UCSD-AML1 (cell line): ENCODE results near the gene ZNF385B.

Experiments used
- DNase-seq: peaks from one replicate; lab custom pipeline; 2025; ENCODE audit not compliant: unreplicated experiment; lab: John Stamatoyannopoulos, UW

The ZNF385B gene

GRCh38 chr2:179686718-179687342 is 174.6 kb downstream of the ZNF385B start:
- no peak for DNase-seq

GRCh38 chr2:179686069-179686468 is 175.3 kb downstream of the ZNF385B start:
- DNase-seq: no peak

GRCh38 chr2:179685146-179685545 is 176.3 kb downstream of the ZNF385B start:
- no peak for DNase-seq

- no peak for DNase-seq
Measured at GRCh38 chr2:179682756-179683155, 178.7 kb downstream of the ZNF385B start.

- DNase-seq: no peak
Measured at GRCh38 chr2:179677746-179678505, 183.5 kb downstream of the ZNF385B start.

- DNase-seq: no peak
Measured at GRCh38 chr2:179677077-179677688, 184.2 kb downstream of the ZNF385B start.

GRCh38 chr2:179675435-179675834 is 186.0 kb downstream of the ZNF385B start:
- DNase-seq: no peak

- no peak for DNase-seq
Measured at GRCh38 chr2:179671043-179671981, 190.1 kb downstream of the ZNF385B start.

GRCh38 chr2:179669196-179669595 is 192.2 kb downstream of the ZNF385B start:
- no peak for DNase-seq

GRCh38 chr2:179664972-179665812 is 196.2 kb downstream of the ZNF385B start:
- DNase-seq: no peak

- DNase-seq: no peak
Measured at GRCh38 chr2:179661986-179662385, 199.4 kb downstream of the ZNF385B start.

- DNase-seq: no peak
Measured at GRCh38 chr2:179657068-179657595, 204.3 kb downstream of the ZNF385B start.

GRCh38 chr2:179655627-179656026 is 205.8 kb downstream of the ZNF385B start:
- no peak for DNase-seq

- no peak for DNase-seq
Measured at GRCh38 chr2:179654806-179655205, 206.6 kb downstream of the ZNF385B start.

- no peak for DNase-seq
Measured at GRCh38 chr2:179652296-179652695, 209.1 kb downstream of the ZNF385B start.

- DNase-seq: no peak
Measured at GRCh38 chr2:179650420-179650819, 211.0 kb downstream of the ZNF385B start.

- no peak for DNase-seq
Measured at GRCh38 chr2:179646862-179647587, 214.4 kb downstream of the ZNF385B start.

- DNase-seq: no peak
Measured at GRCh38 chr2:179646173-179646769, 215.1 kb downstream of the ZNF385B start.

- no peak for DNase-seq
Measured at GRCh38 chr2:179645047-179645446, 216.4 kb downstream of the ZNF385B start.
